ENCODE measurements around the gene C15orf39. TPM values are rescaled to one million over a fixed set of nuclear protein-coding genes. Genes with fewer than 3 reads are reported as not detected.

Gene C15orf39
- total RNA-seq, 1 donor from 2014 or later = 34.8 TPM

GRCh38 chr15:75195122-75195765 is 6.4 kb upstream of the C15orf39 start:
- DNase-seq (ENCODE audit: extremely low read depth, low read depth, low spot score) = no peak

- DNase-seq (ENCODE audit: extremely low read depth, low read depth, low spot score) = no peak
Observed at GRCh38 chr15:75195766-75196241, 5.9 kb upstream of the C15orf39 start.

GRCh38 chr15:75197062-75197630 is 4.5 kb upstream of the C15orf39 start:
- no peak for DNase-seq (ENCODE audit: extremely low read depth, low read depth, low spot score)

- DNase-seq (ENCODE audit: extremely low read depth, low read depth, low spot score) = no peak
Observed at GRCh38 chr15:75198560-75199356, 2.9 kb upstream of the C15orf39 start.

GRCh38 chr15:75199357-75199940 is 2.2 kb upstream of the C15orf39 start:
- no peak for DNase-seq (ENCODE audit: extremely low read depth, low read depth, low spot score)

- no peak for DNase-seq (ENCODE audit: extremely low read depth, low read depth, low spot score)
Observed at GRCh38 chr15:75200391-75200764, 1.3 kb upstream of the C15orf39 start.

GRCh38 chr15:75200765-75201615 is 692 bp upstream of the C15orf39 start:
- DNase-seq (ENCODE audit: extremely low read depth, low read depth, low spot score) = no peak

GRCh38 chr15:75202251-75203016 is 752 bp downstream of the C15orf39 start:
- no peak for DNase-seq (ENCODE audit: extremely low read depth, low read depth, low spot score)

- DNase-seq (ENCODE audit: extremely low read depth, low read depth, low spot score) = no peak
Observed at GRCh38 chr15:75203017-75203907, 1.6 kb downstream of the C15orf39 start.

GRCh38 chr15:75203908-75204263 is 2.2 kb downstream of the C15orf39 start:
- no peak for DNase-seq (ENCODE audit: extremely low read depth, low read depth, low spot score)

GRCh38 chr15:75204340-75205063 is 2.8 kb downstream of the C15orf39 start:
- peak; percentile 37 for DNase-seq (ENCODE audit: extremely low read depth, low read depth, low spot score)

GRCh38 chr15:75205064-75205395 is 3.3 kb downstream of the C15orf39 start:
- DNase-seq (ENCODE audit: extremely low read depth, low read depth, low spot score) = no peak

- no peak for DNase-seq (ENCODE audit: extremely low read depth, low read depth, low spot score)
Observed at GRCh38 chr15:75206006-75206405, 4.3 kb downstream of the C15orf39 start.

- DNase-seq (ENCODE audit: extremely low read depth, low read depth, low spot score) = no peak
Observed at GRCh38 chr15:75206803-75207617, 5.3 kb downstream of the C15orf39 start.

- no peak for DNase-seq (ENCODE audit: extremely low read depth, low read depth, low spot score)
Observed at GRCh38 chr15:75207618-75208500, 6.2 kb downstream of the C15orf39 start.

- DNase-seq (ENCODE audit: extremely low read depth, low read depth, low spot score) = no peak
Observed at GRCh38 chr15:75208501-75209288, 7.0 kb downstream of the C15orf39 start.

Measured in glomerular endothelial cell (primary cell).